ENCODE data around the gene EXD2. TPM values are rescaled to one million over a fixed set of nuclear protein-coding genes. Genes with fewer than 3 reads are reported as not detected.

Gene EXD2, protein sequence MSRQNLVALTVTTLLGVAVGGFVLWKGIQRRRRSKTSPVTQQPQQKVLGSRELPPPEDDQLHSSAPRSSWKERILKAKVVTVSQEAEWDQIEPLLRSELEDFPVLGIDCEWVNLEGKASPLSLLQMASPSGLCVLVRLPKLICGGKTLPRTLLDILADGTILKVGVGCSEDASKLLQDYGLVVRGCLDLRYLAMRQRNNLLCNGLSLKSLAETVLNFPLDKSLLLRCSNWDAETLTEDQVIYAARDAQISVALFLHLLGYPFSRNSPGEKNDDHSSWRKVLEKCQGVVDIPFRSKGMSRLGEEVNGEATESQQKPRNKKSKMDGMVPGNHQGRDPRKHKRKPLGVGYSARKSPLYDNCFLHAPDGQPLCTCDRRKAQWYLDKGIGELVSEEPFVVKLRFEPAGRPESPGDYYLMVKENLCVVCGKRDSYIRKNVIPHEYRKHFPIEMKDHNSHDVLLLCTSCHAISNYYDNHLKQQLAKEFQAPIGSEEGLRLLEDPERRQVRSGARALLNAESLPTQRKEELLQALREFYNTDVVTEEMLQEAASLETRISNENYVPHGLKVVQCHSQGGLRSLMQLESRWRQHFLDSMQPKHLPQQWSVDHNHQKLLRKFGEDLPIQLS
- total RNA-seq (10 to 100 TPM; 12.4 to 12.6 TPM), polyA plus RNA-seq (10 to 100 TPM in 1 of 3 donors, 1 to 10 TPM in 2; 5.8 to 11.1 (median 8.2) TPM), total RNA-seq (9.3 to 20.0 (median 15.2) reads per million in 6 experiments)

DNA sequence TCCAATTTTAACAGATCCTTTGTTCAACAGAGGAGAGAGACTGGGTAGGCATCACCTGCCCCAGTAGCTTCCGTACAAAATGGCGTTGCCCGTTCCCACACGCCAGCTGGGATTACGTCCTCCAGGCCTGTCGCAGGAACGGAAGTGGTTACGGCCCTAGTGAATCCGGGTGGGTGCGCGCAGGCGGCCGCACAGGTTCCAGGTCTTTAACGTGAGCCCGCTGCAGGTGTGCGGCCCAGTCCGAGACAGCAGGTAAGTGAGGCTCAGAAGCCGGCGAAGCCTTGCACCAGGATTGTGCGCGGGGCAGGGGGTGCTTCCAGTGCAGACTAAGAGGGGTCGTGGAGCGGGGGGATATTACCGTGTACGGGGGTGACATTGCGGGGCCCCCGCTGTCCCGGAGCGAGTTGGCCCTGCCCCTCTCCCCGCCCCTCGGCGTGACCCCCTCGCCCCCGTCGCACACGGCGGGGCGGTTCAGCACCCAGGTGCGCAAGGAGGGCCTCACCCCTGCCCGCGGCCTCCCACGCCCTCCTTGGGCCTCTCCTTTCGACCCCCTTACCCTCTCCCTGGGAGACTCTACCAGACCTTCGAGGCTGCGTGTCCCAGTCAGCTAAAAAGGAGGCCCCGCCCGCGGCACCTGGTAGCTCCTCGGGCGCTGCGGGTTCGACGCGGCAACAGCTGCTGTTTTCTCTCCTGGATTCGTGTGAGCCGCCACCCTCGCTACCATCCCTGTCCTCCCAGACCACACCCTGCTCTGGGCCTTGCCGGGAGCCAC, at the start of gene EXD2:
EXD2 (plus strand) TSS at position 159 of the 772 bp plus-strand sequence. CDS start 17,973 bp downstream, outside the sequence.
- Mint-ChIP-seq H3K36me3 (peaks cover 0 to 2% (median 0%) of the 10 kb centered on the region in 3 donors), H3K9me3 (no peaks in the 10 kb centered on the region), H3K27ac (peak within 1 kb of the TSS; percentile 79 to 97 (median 94)), H3K4me1 (peaks cover 11 to 32% (median 30%) of the 10 kb centered on the region in 4 donors), H3K4me3 (peak within 1 kb of the TSS; percentile 88 to 97 (median 93)), H3K27me3 (peaks cover 0 to 2% (median 0%) of the 10 kb centered on the region in 5 donors)
- DNase-seq, result peak; percentile 44 to 84 (median 64)
- ATAC-seq, result peak; percentile 82 to 84
- POLR2A ChIA-PET, result interaction anchor here (0.6 to 2.1 kb wide), 5 partner anchors 39 to 575 kb away, joined by 3 to 26 read pairs (median 4); partner anchors contain the start of genes DCAF5, ERH, SLC39A9 and SRSF5

DNA sequence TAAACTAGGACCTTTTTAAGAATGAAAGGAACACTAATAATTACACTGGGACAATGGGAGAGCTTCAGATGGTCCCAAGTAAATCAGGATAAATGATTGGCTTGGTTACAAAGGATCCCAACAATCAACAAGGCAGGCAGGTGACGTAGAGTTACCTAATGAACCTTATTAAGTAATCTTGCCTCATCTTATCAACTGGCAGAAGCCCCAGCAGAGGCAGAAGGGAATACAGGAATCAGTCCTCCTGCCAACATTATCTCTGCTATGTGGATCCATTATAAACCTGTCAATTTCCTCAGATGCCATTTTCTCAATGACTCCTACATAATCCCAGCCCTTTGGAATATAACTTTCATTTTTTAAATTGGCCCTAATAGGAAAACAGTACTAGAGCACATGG, 49.7 kb upstream of the EXD2 start:
- Mint-ChIP-seq H3K27ac (peak overlapping the region in 1 of 10 donors; percentile 43), H3K9me3 (no peaks in the 10 kb centered on the region), H3K27me3 (no peaks in the 10 kb centered on the region), H3K36me3 (peaks cover 0 to 62% (median 0%) of the 10 kb centered on the region in 3 donors), H3K4me1 (peaks cover 29 to 76% (median 66%) of the 10 kb centered on the region in 4 donors), H3K4me3 (no peak overlapping the region)
- POLR2A ChIA-PET, result interaction anchor here (3.1 kb wide), 1 partner anchor 11 kb away, joined by 24 read pairs; the partner anchor contains the start of gene DCAF5
- DNase-seq (no peak), ATAC-seq (no peak)

GRCh38 chr14:69142101-69142500, 49.2 kb upstream of the EXD2 start:
- Mint-ChIP-seq H3K27ac (peak overlapping the region in 3 of 10 donors; percentile 18 to 43 (median 35)), H3K27me3 (no peaks in the 10 kb centered on the region), H3K9me3 (no peaks in the 10 kb centered on the region), H3K4me1 (peaks cover 29 to 79% (median 69%) of the 10 kb centered on the region in 4 donors), H3K4me3 (peak overlapping the region in 1 of 10 donors; percentile 30), H3K36me3 (peaks cover 0 to 67% (median 0%) of the 10 kb centered on the region in 3 donors)
- ATAC-seq (no peak), DNase-seq (no peak)
- POLR2A ChIA-PET, result interaction anchor here (3.1 kb wide), 1 partner anchor 10 kb away, joined by 24 read pairs; the partner anchor contains the start of gene DCAF5

DNA sequence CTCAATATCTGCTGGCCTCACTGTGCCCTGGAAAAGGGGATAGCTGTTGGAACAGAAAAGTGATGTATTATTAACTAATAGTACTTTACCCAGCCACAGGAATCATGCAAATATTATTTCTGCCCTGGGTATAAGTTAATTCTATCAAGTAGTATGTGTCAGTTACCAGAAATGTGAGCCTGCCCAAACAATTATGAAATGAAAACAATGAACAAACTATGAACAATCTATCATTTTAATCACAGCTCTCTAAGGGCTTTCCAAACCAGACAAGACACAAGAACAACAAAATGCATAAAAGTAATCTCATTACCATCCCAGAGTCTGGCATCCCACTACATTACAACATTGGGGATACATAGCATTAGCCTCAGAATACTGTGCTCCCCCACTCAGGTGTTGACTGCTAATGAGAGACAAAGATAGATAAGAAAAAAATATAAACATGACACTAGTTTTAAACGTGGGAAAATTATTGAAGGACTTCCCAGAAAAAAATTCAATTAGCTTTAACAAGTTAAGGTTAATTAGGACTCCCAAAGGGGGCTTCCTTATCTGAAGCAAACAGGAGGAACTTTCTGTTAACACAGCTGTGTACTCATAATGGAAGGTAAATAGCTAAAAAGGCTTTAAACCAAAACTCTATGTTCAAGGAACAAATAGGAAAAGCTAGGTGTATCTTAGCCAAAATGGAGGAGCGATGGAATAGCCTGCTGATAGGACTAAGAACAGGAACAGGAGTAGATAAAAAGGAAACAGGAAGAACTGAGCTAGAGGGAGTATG, 41.6 kb upstream of the EXD2 start:
- ATAC-seq (no peak), DNase-seq (no peak)
- no peaks in the 10 kb centered on the region for H3K27me3 Mint-ChIP-seq
- POLR2A ChIA-PET, result interaction anchor here (0.6 to 0.8 kb wide), 2 partner anchors 42 to 249 kb away, joined by 3 to 4 read pairs; partner anchors contain the start of genes ERH, EXD2 and SLC39A9
- peak overlapping the region; percentile 40 to 99 (median 90) for H3K4me3 Mint-ChIP-seq
- peaks cover 0 to 50% (median 11%) of the 10 kb centered on the region in 3 donors for H3K36me3 Mint-ChIP-seq
- no peaks in the 10 kb centered on the region for H3K9me3 Mint-ChIP-seq
- H3K4me1 Mint-ChIP-seq, result peaks cover 31 to 66% (median 63%) of the 10 kb centered on the region in 4 donors
- peak overlapping the region in 9 of 10 donors; percentile 4 to 88 (median 69) for H3K27ac Mint-ChIP-seq

DNA sequence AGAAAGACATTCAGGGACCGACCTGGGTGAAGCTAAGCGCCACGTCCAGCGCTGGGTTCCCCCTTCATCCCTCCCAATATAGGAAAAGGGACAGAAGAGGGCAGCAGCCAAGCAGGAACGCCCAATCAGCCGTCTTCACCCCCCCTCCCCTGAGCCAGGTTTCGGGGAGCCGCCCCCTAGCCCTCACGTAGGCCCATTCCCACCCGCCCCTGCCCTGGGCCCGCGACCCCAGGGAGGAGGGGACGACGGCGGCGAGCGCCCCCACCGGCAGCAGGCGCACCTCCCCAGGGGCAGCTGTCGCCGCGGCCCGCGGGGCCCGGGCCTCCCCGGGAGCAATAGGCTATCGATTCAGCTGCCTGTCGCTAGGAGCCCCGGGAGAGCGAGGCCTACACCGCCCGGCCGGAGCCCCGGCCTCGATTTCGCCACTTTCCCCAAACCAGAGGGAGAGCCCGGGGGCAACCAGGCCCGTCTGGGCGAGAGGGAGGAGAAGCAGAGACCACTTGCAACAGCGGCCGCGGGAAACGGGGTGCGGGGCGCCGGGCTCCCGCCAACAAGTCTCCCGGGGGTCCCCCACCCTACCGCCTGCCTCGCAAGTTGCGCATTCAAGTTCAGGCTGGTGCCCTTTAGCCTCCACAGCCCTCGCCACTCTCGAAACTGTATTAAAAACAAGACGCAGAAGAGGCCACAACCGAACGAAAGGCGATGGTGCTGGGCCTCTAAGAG, 39.7 kb upstream of the EXD2 start:
- Mint-ChIP-seq H3K27me3 (no peaks in the 10 kb centered on the region), H3K36me3 (peaks cover 0 to 36% (median 11%) of the 10 kb centered on the region in 3 donors), H3K27ac (peak overlapping the region; percentile 85 to 99 (median 94)), H3K9me3 (no peaks in the 10 kb centered on the region), H3K4me1 (peaks cover 27 to 53% (median 51%) of the 10 kb centered on the region in 4 donors), H3K4me3 (peak overlapping the region; percentile 89 to 99 (median 94))
- ATAC-seq, result peak; percentile 50 to 55
- POLR2A ChIA-PET, result interaction anchor here (0.5 to 4.1 kb wide), 9 partner anchors 9 to 639 kb away, joined by 3 to 26 read pairs (median 4); partner anchors contain the start of genes EXD2 and SRSF5
- DNase-seq, result peak; percentile 68 to 84 (median 75)

DNA sequence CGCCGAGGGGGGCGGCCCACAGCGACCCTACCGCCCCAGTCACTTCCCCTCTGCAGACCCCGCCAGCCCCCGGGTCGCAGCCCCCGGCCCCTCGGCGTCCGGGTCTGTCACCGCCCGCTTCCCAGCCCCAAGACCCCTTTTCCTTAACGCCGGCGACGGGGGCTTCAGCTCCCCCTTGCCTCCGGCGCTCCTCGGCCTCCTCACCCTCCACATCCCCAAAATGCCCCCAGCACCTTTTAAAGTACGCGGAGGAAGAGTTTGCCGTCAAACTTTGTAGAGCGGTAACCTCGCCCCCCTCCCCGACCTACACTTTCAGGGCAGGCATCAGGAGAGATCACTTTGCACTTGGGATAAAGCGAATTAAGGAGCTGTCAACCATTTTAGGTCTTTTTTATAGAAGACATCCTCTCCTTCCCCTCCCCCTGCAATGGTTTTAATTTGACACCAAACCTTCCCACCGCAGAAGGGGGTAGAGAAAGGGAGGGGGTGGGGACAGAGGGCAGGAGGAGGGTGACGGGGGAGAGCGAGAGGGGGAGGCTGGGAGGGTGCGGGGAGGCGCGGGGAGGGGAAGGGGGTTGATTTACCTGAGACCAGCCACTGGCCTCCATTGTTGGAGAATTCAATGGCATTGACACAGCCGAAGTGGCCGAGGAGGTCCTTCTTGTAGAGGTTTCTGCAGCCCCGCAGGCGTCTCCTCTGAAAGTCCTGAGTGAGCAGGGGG, 39.0 kb upstream of the EXD2 start:
- POLR2A ChIA-PET, result interaction anchor here (0.5 to 4.1 kb wide), 12 partner anchors 10 to 639 kb away, joined by 3 to 26 read pairs (median 4); partner anchors contain the start of genes EXD2 and SRSF5
- no peaks in the 10 kb centered on the region for H3K9me3 Mint-ChIP-seq
- peak; percentile 34 to 55 for ATAC-seq
- H3K4me1 Mint-ChIP-seq, result peaks cover 26 to 47% (median 44%) of the 10 kb centered on the region in 4 donors
- H3K27me3 Mint-ChIP-seq, result no peaks in the 10 kb centered on the region
- peak in 8 of 10 donors; percentile 38 to 78 (median 50) for DNase-seq
- H3K36me3 Mint-ChIP-seq, result peaks cover 0 to 29% (median 11%) of the 10 kb centered on the region in 3 donors
- H3K4me3 Mint-ChIP-seq, result peak overlapping the region; percentile 89 to 99 (median 94)
- peak overlapping the region; percentile 85 to 99 (median 94) for H3K27ac Mint-ChIP-seq

DNA sequence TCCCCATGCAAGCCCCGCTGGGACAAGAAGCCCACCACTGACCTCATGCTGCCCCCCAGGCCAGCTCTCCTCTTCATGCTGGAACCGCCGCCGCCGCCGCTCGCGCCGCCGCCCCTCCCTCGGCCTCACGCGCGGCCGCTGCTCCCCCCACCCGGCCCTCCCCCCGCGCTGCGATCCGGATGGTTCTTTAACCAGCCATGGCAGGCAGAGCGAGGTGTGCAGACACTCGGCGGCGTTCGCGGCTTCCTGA, 38.5 kb upstream of the EXD2 start, which contains the start of gene DCAF5:
DCAF5 (minus strand) TSS at position 218 of the 250 bp plus-strand sequence; CDS start at position 77, 141 bp downstream.
- H3K27me3 Mint-ChIP-seq, result no peaks in the 10 kb centered on the region
- peak within 1 kb of the TSS; percentile 92 to 99 (median 96) for H3K27ac Mint-ChIP-seq
- POLR2A ChIA-PET, result interaction anchor here (0.5 to 4.1 kb wide), 9 partner anchors 10 to 614 kb away, joined by 3 to 26 read pairs (median 4); partner anchors contain the start of genes EXD2 and SRSF5
- ATAC-seq (peak; percentile 91), DNase-seq (peak in 6 of 10 donors; percentile 84 to 97 (median 90))
- peaks cover 22 to 42% (median 39%) of the 10 kb centered on the region in 4 donors for H3K4me1 Mint-ChIP-seq
- peaks cover 0 to 24% (median 8%) of the 10 kb centered on the region in 3 donors for H3K36me3 Mint-ChIP-seq
- peak within 1 kb of the TSS; percentile 93 to 99 (median 98) for H3K4me3 Mint-ChIP-seq
- no peaks in the 10 kb centered on the region for H3K9me3 Mint-ChIP-seq

GRCh38 chr14:69153152-69153872, 38.0 kb upstream of the EXD2 start:
- H3K27me3 Mint-ChIP-seq, result no peaks in the 10 kb centered on the region
- peak overlapping the region; percentile 93 to 99 (median 98) for H3K4me3 Mint-ChIP-seq
- H3K36me3 Mint-ChIP-seq, result peaks cover 0 to 19% (median 6%) of the 10 kb centered on the region in 3 donors
- DNase-seq, result peak in 6 of 10 donors; percentile 8 to 94 (median 90)
- H3K4me1 Mint-ChIP-seq, result peaks cover 22 to 37% (median 35%) of the 10 kb centered on the region in 4 donors
- POLR2A ChIA-PET, result interaction anchor here (0.5 to 4.1 kb wide), 8 partner anchors 11 to 614 kb away, joined by 3 to 26 read pairs (median 4); partner anchors contain the start of genes EXD2 and SRSF5
- H3K9me3 Mint-ChIP-seq, result no peaks in the 10 kb centered on the region
- peak overlapping the region; percentile 87 to 97 (median 92) for H3K27ac Mint-ChIP-seq
- peak in 1 of 2 donors; percentile 0 for ATAC-seq

DNA sequence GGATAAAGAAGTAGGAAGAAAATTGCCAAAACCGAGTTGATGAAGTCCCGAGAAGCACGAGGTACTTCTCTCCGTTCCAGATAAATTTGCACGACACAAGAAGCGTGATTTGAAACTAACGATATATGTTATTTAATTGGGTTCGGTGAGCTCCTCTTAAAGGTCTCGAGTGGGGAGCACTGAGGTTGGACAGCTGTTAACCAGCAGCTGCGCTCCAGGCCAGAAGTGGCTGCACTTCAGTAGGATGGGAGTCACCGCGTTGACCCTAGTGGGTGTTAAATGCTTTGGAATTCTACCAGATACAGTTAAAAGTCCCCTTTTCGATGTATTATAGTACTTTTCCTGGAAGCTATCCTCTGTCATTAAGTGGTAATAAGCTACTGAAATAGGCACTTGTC, 37.4 kb upstream of the EXD2 start:
- DNase-seq (peak in 1 of 10 donors; percentile 25), ATAC-seq (no peak)
- no peaks in the 10 kb centered on the region for H3K9me3 Mint-ChIP-seq
- POLR2A ChIA-PET, result interaction anchor here (0.5 to 4.1 kb wide), 2 partner anchors 13 to 38 kb away, joined by 3 to 26 read pairs; partner anchors contain the start of gene EXD2
- peaks cover 17 to 32% (median 31%) of the 10 kb centered on the region in 4 donors for H3K4me1 Mint-ChIP-seq
- peak overlapping the region; percentile 87 to 97 (median 90) for H3K27ac Mint-ChIP-seq
- peak overlapping the region; percentile 88 to 99 (median 97) for H3K4me3 Mint-ChIP-seq
- no peaks in the 10 kb centered on the region for H3K27me3 Mint-ChIP-seq
- peaks cover 0 to 14% (median 4%) of the 10 kb centered on the region in 3 donors for H3K36me3 Mint-ChIP-seq

All from naive thymus-derived CD8-positive, alpha-beta T cell (primary cell).